CD4-positive, CD25-positive, alpha-beta regulatory T cell (primary cell): ENCODE measurements around the gene ENG. TPM values are rescaled to one million over a fixed set of nuclear protein-coding genes. Genes with fewer than 3 reads are reported as not detected.
A peak's percentile ranks its signal among the peaks of the same experiment; 100 is the strongest.

Experiments used
- ATAC-seq, 2 donors: fragments of 150-1000 bp; cut with Tn5 transposase; one replicate each; pipeline ENCODE4 v1.10.0; 2021; ENCODE audit warnings: low read depth in 2 of 2, moderate number of reproducible peaks in 2 of 2, moderate library complexity in 1 of 2
- DNase-seq, 3 donors: peaks; one replicate each; pipeline versions ENCODE4 v3.0.0 to v3.0.0-alpha.2; 2012 to 2022; ENCODE audit warnings: mixed read lengths in 1 of 3
- H3K27ac ChIP-seq: one replicate; pipeline ENCODE4 v1.7.0; 2013; ENCODE audit warnings: mild to moderate bottlenecking, low read length; ENCODE audit not compliant: insufficient read depth, poor library complexity, severe bottlenecking
- H3K27me3 ChIP-seq: one replicate; pipeline ENCODE4 v1.7.0; 2013; ENCODE audit warnings: low read length; ENCODE audit not compliant: control insufficient read depth, insufficient read depth
- H3K36me3 ChIP-seq: one replicate; pipeline ENCODE4 v1.7.0; 2013; ENCODE audit warnings: mild to moderate bottlenecking, low read length, moderate library complexity; ENCODE audit not compliant: control insufficient read depth, insufficient read depth
- H3K4me1 ChIP-seq: 2 replicates; pipeline ENCODE4 v1.7.0; 2013; ENCODE audit warnings: mild to moderate bottlenecking, low read length; ENCODE audit not compliant: insufficient read depth, control insufficient read depth, poor library complexity, severe bottlenecking
- H3K4me3 ChIP-seq: one replicate; pipeline ENCODE4 v1.7.0; 2013; ENCODE audit warnings: low read depth, mild to moderate bottlenecking, low read length, moderate library complexity
- H3K9me3 ChIP-seq, 2 experiments: 1 replicate in 1 of 2; 2 replicates in 1 of 2; pipeline ENCODE4 v1.7.0; 2013; ENCODE audit warnings: low read length in 2 of 2, mild to moderate bottlenecking in 1 of 2, moderate library complexity in 1 of 2; ENCODE audit not compliant: control insufficient read depth in 2 of 2
- H3K27ac Mint-ChIP-seq, 3 donors: one replicate each; pipeline ENCODE4 v1.8.0; 2020 to 2022; ENCODE audit warnings: mild to moderate bottlenecking in 3 of 3, mixed read lengths in 3 of 3, moderate library complexity in 2 of 3
- H3K27me3 Mint-ChIP-seq: one replicate; pipeline ENCODE4 v1.8.0; 2022; ENCODE audit warnings: mild to moderate bottlenecking, mixed read lengths
- H3K36me3 Mint-ChIP-seq: one replicate; pipeline ENCODE4 v1.8.0; 2020; ENCODE audit warnings: mixed read lengths
- H3K4me1 Mint-ChIP-seq, 4 donors: one replicate each; pipeline ENCODE4 v1.8.0; 2020 to 2022; ENCODE audit warnings: mixed read lengths in 4 of 4, mild to moderate bottlenecking in 1 of 4
- H3K4me3 Mint-ChIP-seq, 4 donors: one replicate each; pipeline ENCODE4 v1.8.0; 2020 to 2022; ENCODE audit warnings: mild to moderate bottlenecking in 4 of 4, mixed read lengths in 4 of 4, moderate library complexity in 3 of 4
- H3K9me3 Mint-ChIP-seq, 7 donors: one replicate each; pipeline ENCODE4 v1.8.0; 2020 to 2022; ENCODE audit warnings: mixed read lengths in 7 of 7, mild to moderate bottlenecking in 3 of 7, moderate library complexity in 2 of 7
- polyA plus RNA-seq, 4 donors: library from polyadenylated mRNA; unstranded; fragments of 300-500 nt; fragmentation: Illumina TruSeq; gene quantifications; one replicate each; pipeline ENCODE4 v1.2.3, GENCODE V29; 2021
- total RNA-seq: library from RNA; stranded (reverse); gene quantifications from one replicate; pipeline ENCODE4 v1.2.3, GENCODE V29; 2022

Gene ENG
- total and polyA plus RNA-seq, 5 donors from 2014 or later: 0.71 to 3.6 (median 1.9) TPM

DNA sequence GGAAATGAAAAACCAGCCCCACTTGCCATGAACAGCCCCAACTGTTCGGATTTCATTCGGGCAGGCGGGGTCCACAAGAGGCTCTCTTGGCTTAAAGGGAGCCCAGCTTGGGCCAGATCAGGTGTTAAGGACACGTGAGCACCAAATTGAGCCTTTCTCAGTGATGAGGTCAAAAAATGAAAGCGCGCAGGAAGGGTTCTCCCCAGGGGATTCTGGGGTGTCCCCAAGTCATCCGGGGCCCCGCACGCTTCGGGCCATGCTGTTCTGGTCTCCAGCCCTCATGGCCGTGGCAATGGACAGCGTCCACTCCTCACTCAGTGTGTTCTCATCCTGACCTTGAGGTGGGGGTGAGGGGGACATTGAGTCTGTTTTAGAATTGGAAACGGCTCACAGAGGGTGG, 12.1 kb upstream of the ENG start:
- Histone ChIP-seq H3K4me3 (no peak overlapping the region), H3K27me3 (no peaks in the 10 kb centered on the region), H3K36me3 (no peaks in the 10 kb centered on the region), H3K27ac (no peak overlapping the region), H3K4me1 (peaks cover 13% of the 10 kb centered on the region), H3K9me3 (no peaks in the 10 kb centered on the region)
- H3K9me3 Mint-ChIP-seq: no peaks in the 10 kb centered on the region
- peak overlapping the region in 2 of 3 donors; percentile 11 to 81 for H3K27ac Mint-ChIP-seq
- H3K4me3 Mint-ChIP-seq: no peak overlapping the region
- peaks cover 6 to 36% (median 9%) of the 10 kb centered on the region in 4 donors for H3K4me1 Mint-ChIP-seq
- DNase-seq: no peak
- no peak for ATAC-seq
- H3K36me3 Mint-ChIP-seq: peaks cover 12% of the 10 kb centered on the region
- H3K27me3 Mint-ChIP-seq: no peaks in the 10 kb centered on the region

DNA sequence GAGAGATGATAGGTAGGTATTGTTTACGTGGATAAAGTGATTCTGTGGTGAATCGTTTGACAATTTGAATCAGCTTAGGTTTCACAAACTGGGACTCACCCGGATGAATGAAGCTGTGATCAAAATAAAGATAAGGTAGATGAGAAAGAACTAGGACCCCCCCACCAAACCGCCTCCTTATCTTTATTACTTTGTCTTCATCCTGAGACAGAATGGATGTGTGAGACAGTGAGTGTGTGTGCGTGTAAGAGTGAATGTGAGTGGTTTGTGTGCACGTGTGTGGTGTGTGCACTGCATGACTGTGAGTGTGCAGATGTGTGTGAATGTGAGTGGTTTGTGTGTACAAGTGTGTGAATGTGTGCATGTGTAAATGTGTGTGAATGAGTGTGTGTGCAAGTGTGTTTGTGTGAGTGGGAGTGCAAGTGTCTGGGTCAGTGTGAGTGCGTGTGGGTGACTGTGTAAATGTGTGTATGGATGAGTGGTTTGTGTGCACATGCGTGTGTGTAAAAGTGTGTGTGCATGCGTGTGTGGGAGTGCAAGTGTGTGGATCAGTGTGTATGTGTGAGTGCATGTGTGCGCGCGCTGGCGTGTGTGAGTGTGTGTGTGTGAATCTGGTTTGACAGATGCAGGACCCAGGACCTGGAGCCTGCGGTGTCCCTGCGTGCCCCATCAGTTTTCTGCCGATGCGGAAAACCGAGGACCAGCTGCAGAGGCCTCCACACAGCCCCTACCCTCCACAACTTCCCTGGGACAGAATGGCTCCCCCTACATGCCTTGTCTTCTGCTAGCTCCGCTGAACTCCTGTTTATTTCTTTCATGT, 11.4 kb upstream of the ENG start:
- Mint-ChIP-seq H3K4me1 (peaks cover 6 to 37% (median 9%) of the 10 kb centered on the region in 4 donors), H3K4me3 (no peak overlapping the region), H3K36me3 (peaks cover 8% of the 10 kb centered on the region), H3K27me3 (no peaks in the 10 kb centered on the region), H3K9me3 (no peaks in the 10 kb centered on the region), H3K27ac (peak overlapping the region; percentile 15 to 81 (median 80))
- Histone ChIP-seq H3K27me3 (no peaks in the 10 kb centered on the region), H3K4me1 (peaks cover 17% of the 10 kb centered on the region), H3K4me3 (no peak overlapping the region), H3K9me3 (no peaks in the 10 kb centered on the region), H3K27ac (no peak overlapping the region), H3K36me3 (no peaks in the 10 kb centered on the region)
- DNase-seq (peak in 1 of 3 donors; percentile 28), ATAC-seq (no peak)

GRCh38 chr9:127863191-127863621, 8.7 kb upstream of the ENG start:
- Histone ChIP-seq H3K36me3 (no peaks in the 10 kb centered on the region), H3K9me3 (no peaks in the 10 kb centered on the region), H3K27me3 (no peaks in the 10 kb centered on the region), H3K4me3 (no peak overlapping the region), H3K27ac (no peak overlapping the region), H3K4me1 (peaks cover 17% of the 10 kb centered on the region)
- H3K27me3 Mint-ChIP-seq: no peaks in the 10 kb centered on the region
- H3K9me3 Mint-ChIP-seq: no peaks in the 10 kb centered on the region
- DNase-seq (no peak), ATAC-seq (no peak)
- H3K36me3 Mint-ChIP-seq: peaks cover 4% of the 10 kb centered on the region
- H3K4me3 Mint-ChIP-seq: peak overlapping the region in 1 of 4 donors; percentile 36
- H3K4me1 Mint-ChIP-seq: peaks cover 6 to 40% (median 9%) of the 10 kb centered on the region in 4 donors
- peak overlapping the region; percentile 49 to 93 (median 70) for H3K27ac Mint-ChIP-seq

DNA sequence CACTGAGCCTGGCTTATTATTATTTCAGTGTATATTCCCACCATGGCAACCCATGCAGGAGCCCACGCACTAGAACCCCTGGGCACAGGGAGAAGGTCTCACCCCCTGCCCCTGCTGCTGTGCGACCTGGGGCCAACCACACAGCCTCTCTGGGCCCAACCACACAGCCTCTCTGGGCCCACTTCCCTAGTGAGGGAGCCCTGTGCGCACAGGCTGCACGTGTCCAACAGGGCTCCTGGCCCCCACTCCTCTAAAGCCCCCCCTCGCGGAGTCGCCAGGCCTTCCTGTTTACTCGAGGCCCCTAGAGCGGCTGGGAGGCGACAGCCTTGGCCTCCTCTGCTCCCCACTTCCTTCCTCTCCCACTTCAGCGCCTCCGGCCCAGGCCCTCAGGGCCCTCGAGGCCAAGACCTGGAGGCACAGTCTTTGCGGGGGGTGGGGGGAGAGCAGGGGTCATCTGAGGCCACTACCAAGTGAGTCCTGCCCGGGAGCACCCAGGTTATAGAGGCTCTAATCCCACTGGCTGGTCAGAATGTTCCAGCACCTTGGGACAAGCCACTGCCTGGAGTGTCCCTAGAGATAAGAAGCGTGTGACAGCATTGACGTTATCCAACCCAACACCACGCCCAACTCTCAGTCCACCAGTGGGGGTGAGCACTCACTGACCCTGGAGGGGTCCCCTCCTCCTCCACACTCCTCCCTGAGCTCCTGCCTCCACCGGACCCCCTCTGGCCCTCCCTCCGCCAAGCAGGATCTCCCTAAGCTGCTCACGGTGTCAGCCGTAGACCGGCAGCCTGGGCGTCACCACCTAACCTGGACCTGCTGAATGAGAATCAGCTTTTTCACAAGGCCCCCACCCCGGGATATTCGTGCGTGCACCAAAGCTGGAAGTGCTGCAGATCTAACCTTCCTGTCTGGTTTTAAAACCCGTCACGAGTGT, 7.9 kb upstream of the ENG start:
- Mint-ChIP-seq H3K9me3 (no peaks in the 10 kb centered on the region), H3K36me3 (peaks cover 4% of the 10 kb centered on the region), H3K27me3 (no peaks in the 10 kb centered on the region), H3K4me1 (peaks cover 6 to 40% (median 9%) of the 10 kb centered on the region in 4 donors), H3K4me3 (no peak overlapping the region), H3K27ac (peak overlapping the region; percentile 80 to 94 (median 93))
- DNase-seq: peak in 1 of 3 donors; percentile 49
- Histone ChIP-seq H3K4me1 (peaks cover 17% of the 10 kb centered on the region), H3K36me3 (no peaks in the 10 kb centered on the region), H3K27me3 (no peaks in the 10 kb centered on the region), H3K27ac (peak overlapping the region; percentile 47), H3K9me3 (no peaks in the 10 kb centered on the region), H3K4me3 (no peak overlapping the region)
- peak; percentile 42 to 69 for ATAC-seq

DNA sequence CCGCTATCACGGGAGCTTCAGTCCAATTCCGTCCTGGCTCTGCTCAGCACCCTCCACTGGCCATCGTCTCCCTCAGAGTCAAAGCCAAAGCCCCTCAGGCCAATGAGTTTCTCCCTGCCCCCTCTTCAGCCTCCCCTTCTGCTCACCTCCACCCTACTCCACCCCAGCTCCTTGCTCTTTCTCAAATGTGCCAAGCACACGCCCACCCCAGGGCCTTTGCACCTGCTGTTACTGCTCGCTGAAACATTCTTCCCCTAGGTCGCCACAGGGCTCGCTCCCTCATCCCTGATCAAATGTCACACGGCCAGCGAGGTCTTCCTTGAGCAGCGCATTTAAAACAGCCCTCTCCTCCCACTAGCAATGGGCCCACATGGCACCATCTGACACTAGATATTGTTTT, 6.3 kb upstream of the ENG start:
- no peaks in the 10 kb centered on the region for H3K9me3 Mint-ChIP-seq
- DNase-seq (no peak), ATAC-seq (no peak)
- no peak overlapping the region for H3K4me3 Mint-ChIP-seq
- Histone ChIP-seq H3K27me3 (no peaks in the 10 kb centered on the region), H3K9me3 (no peaks in the 10 kb centered on the region), H3K36me3 (no peaks in the 10 kb centered on the region), H3K4me3 (no peak overlapping the region), H3K27ac (no peak overlapping the region), H3K4me1 (peaks cover 17% of the 10 kb centered on the region)
- no peaks in the 10 kb centered on the region for H3K27me3 Mint-ChIP-seq
- peaks cover 2% of the 10 kb centered on the region for H3K36me3 Mint-ChIP-seq
- H3K4me1 Mint-ChIP-seq: peaks cover 4 to 35% (median 8%) of the 10 kb centered on the region in 4 donors
- H3K27ac Mint-ChIP-seq: peak overlapping the region in 2 of 3 donors; percentile 80

DNA sequence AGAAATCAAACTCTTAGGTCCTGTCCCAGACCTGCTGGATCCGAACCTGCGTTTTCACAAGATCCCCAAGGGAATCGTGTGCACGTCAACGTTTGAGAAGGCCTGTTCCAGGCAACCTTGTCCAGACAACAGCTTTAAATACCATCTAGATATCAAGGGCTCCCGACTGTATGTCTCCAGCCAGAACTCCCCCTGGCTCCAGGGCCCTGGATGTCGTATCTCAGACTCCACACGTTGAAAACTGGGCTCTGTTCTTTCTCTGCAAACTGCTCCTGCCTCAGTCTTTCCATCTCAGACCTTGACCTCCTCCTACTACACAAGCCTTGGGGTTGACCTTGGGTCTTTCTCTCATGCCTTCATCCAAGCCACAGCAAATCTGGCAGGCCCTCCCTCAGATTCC, 5.8 kb upstream of the ENG start:
- Histone ChIP-seq H3K4me3 (no peak overlapping the region), H3K36me3 (no peaks in the 10 kb centered on the region), H3K27ac (no peak overlapping the region), H3K4me1 (peaks cover 15% of the 10 kb centered on the region), H3K9me3 (no peaks in the 10 kb centered on the region), H3K27me3 (no peaks in the 10 kb centered on the region)
- Mint-ChIP-seq H3K36me3 (no peaks in the 10 kb centered on the region), H3K27me3 (no peaks in the 10 kb centered on the region), H3K4me3 (no peak overlapping the region), H3K9me3 (no peaks in the 10 kb centered on the region), H3K4me1 (peaks cover 0 to 30% (median 6%) of the 10 kb centered on the region in 4 donors), H3K27ac (no peak overlapping the region)
- ATAC-seq (no peak), DNase-seq (no peak)

GRCh38 chr9:127858041-127858512, 3.6 kb upstream of the ENG start:
- H3K36me3 Mint-ChIP-seq: no peaks in the 10 kb centered on the region
- Histone ChIP-seq H3K4me3 (no peak overlapping the region), H3K36me3 (no peaks in the 10 kb centered on the region), H3K9me3 (no peaks in the 10 kb centered on the region), H3K27me3 (no peaks in the 10 kb centered on the region), H3K27ac (no peak overlapping the region), H3K4me1 (peaks cover 17% of the 10 kb centered on the region)
- H3K27ac Mint-ChIP-seq: peak overlapping the region in 1 of 3 donors; percentile 54
- ATAC-seq: no peak
- no peak for DNase-seq
- H3K27me3 Mint-ChIP-seq: no peaks in the 10 kb centered on the region
- no peak overlapping the region for H3K4me3 Mint-ChIP-seq
- H3K9me3 Mint-ChIP-seq: no peaks in the 10 kb centered on the region
- H3K4me1 Mint-ChIP-seq: peaks cover 0 to 29% (median 5%) of the 10 kb centered on the region in 4 donors
